Measurements from ENCODE around the gene CDKAL1. TPM values are rescaled to one million over a fixed set of nuclear protein-coding genes. Genes with fewer than 3 reads are reported as not detected.

CDKAL1 gene
- total and polyA plus RNA-seq, 2 of the 8 experiments (the other 6 are each of a cell fraction or from before 2014, with no cell fraction given): 8.4 to 24.6 TPM

DNA sequence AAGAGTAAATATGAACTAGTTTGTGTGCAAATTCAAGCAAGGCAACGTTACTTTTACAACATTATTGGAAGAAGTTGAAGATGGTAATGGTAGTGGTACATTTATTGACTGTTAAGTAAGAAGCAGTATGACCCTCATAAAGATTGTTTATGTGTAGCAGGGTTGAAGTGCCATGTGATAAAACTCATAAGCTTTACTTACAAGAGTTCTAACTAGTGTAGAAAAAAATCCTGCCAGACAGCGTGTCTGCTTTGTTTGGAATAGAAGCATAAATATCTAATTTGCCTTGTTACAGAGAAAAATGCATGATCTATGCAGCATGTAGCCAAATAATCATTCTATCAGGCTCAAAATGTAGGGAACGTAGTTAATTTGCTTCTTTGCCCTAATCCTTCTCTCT, 608.5 kb downstream of the CDKAL1 start (continued):
- TF ChIP-seq, protein P1, sequence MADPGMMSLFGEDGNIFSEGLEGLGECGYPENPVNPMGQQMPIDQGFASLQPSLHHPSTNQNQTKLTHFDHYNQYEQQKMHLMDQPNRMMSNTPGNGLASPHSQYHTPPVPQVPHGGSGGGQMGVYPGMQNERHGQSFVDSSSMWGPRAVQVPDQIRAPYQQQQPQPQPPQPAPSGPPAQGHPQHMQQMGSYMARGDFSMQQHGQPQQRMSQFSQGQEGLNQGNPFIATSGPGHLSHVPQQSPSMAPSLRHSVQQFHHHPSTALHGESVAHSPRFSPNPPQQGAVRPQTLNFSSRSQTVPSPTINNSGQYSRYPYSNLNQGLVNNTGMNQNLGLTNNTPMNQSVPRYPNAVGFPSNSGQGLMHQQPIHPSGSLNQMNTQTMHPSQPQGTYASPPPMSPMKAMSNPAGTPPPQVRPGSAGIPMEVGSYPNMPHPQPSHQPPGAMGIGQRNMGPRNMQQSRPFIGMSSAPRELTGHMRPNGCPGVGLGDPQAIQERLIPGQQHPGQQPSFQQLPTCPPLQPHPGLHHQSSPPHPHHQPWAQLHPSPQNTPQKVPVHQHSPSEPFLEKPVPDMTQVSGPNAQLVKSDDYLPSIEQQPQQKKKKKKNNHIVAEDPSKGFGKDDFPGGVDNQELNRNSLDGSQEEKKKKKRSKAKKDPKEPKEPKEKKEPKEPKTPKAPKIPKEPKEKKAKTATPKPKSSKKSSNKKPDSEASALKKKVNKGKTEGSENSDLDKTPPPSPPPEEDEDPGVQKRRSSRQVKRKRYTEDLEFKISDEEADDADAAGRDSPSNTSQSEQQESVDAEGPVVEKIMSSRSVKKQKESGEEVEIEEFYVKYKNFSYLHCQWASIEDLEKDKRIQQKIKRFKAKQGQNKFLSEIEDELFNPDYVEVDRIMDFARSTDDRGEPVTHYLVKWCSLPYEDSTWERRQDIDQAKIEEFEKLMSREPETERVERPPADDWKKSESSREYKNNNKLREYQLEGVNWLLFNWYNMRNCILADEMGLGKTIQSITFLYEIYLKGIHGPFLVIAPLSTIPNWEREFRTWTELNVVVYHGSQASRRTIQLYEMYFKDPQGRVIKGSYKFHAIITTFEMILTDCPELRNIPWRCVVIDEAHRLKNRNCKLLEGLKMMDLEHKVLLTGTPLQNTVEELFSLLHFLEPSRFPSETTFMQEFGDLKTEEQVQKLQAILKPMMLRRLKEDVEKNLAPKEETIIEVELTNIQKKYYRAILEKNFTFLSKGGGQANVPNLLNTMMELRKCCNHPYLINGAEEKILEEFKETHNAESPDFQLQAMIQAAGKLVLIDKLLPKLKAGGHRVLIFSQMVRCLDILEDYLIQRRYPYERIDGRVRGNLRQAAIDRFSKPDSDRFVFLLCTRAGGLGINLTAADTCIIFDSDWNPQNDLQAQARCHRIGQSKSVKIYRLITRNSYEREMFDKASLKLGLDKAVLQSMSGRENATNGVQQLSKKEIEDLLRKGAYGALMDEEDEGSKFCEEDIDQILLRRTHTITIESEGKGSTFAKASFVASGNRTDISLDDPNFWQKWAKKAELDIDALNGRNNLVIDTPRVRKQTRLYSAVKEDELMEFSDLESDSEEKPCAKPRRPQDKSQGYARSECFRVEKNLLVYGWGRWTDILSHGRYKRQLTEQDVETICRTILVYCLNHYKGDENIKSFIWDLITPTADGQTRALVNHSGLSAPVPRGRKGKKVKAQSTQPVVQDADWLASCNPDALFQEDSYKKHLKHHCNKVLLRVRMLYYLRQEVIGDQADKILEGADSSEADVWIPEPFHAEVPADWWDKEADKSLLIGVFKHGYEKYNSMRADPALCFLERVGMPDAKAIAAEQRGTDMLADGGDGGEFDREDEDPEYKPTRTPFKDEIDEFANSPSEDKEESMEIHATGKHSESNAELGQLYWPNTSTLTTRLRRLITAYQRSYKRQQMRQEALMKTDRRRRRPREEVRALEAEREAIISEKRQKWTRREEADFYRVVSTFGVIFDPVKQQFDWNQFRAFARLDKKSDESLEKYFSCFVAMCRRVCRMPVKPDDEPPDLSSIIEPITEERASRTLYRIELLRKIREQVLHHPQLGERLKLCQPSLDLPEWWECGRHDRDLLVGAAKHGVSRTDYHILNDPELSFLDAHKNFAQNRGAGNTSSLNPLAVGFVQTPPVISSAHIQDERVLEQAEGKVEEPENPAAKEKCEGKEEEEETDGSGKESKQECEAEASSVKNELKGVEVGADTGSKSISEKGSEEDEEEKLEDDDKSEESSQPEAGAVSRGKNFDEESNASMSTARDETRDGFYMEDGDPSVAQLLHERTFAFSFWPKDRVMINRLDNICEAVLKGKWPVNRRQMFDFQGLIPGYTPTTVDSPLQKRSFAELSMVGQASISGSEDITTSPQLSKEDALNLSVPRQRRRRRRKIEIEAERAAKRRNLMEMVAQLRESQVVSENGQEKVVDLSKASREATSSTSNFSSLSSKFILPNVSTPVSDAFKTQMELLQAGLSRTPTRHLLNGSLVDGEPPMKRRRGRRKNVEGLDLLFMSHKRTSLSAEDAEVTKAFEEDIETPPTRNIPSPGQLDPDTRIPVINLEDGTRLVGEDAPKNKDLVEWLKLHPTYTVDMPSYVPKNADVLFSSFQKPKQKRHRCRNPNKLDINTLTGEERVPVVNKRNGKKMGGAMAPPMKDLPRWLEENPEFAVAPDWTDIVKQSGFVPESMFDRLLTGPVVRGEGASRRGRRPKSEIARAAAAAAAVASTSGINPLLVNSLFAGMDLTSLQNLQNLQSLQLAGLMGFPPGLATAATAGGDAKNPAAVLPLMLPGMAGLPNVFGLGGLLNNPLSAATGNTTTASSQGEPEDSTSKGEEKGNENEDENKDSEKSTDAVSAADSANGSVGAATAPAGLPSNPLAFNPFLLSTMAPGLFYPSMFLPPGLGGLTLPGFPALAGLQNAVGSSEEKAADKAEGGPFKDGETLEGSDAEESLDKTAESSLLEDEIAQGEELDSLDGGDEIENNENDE (IDR thresholded peaks at IDR 0.05; ENCODE audit: insufficient replicate concordance, low read length): no peak
- TF ChIP-seq EP300 (IDR thresholded peaks at IDR 0.05; ENCODE audit: borderline replicate concordance in 1 of 2, low read depth in 2 of 2, low read length in 2 of 2) (no peak), TEAD4 (IDR thresholded peaks at IDR 0.05; ENCODE audit: low read depth, low read length) (no peak), TBP (IDR thresholded peaks at IDR 0.05; ENCODE audit: low read depth, low read length) (no peak)

Data from H1 (cell line).